Adrenal gland (tissue), 12 donors: ENCODE measurements around the gene SDR42E1. TPM values are rescaled to one million over a fixed set of nuclear protein-coding genes. Genes with fewer than 3 reads are reported as not detected.
"Not testable (repeated sequence)": the region's sequence is repeated elsewhere in the genome, so short reads cannot be mapped to it uniquely, and the experiment has no call there.

ENCODE experiments used
- DNase-seq, 7 donors: peaks; one replicate each; pipeline ENCODE4 v3.0.0-alpha.2; 2019 to 2020
- H3K27ac ChIP-seq, 5 donors: fragments of 200-600 bp; sonication (generic) in 4 of 5; 1 replicate in 3 of 5; 2 replicates in 2 of 5; pipeline versions ENCODE4 v1.5.1 to v1.8.0; 2016 to 2020; ENCODE audit warnings: mild to moderate bottlenecking in 1 of 5
- H3K27me3 ChIP-seq: fragments of 200-600 bp; 2 replicates; pipeline ENCODE4 v1.8.0; 2021
- H3K36me3 ChIP-seq, 2 donors: fragments of 200-600 bp; replicated peaks in 1 of 2; 1 replicate in 1 of 2; 2 replicates in 1 of 2; pipeline versions ENCODE4 v1.5.1 to v1.8.0; 2018 to 2022
- H3K4me1 ChIP-seq, 2 donors: fragments of 200-600 bp; replicated peaks in 1 of 2; 1 replicate in 1 of 2; 2 replicates in 1 of 2; pipeline versions ENCODE4 v1.5.1 to v1.8.0; 2018 to 2021
- H3K4me3 ChIP-seq, 4 donors: fragments of 200-600 bp; sonication (generic) in 3 of 4; one replicate each; pipeline ENCODE4 v1.5.1; 2016 to 2018
- H3K9me3 ChIP-seq, 3 donors: fragments of 200-600 bp; sonication (generic) in 1 of 3; replicated peaks in 1 of 3; 1 replicate in 2 of 3; 2 replicates in 1 of 3; pipeline versions ENCODE4 v1.5.1 to v1.8.0; 2016 to 2021
- POLR2A ChIP-seq, 2 donors: fragments of 450-650 bp; IDR thresholded peaks; one replicate each; pipeline ENCODE4 v1.6.1; 2017; ENCODE audit warnings: antibody characterized with exemption in 2 of 2, mild to moderate bottlenecking in 2 of 2, moderate library complexity in 1 of 2
- WGBS, 4 donors: extraction: QIAGEN DNeasy Blood & Tissue Kit in 2 of 4; methylation state at CpG; one replicate each; pipeline versions ENCODE4 v1.1.5 to v1.1.7; 2013 to 2017; 5-methylcytosine and 5-hydroxymethylcytosine counted together
- intact Hi-C, 2 donors: fragments of 100-400 bp; cut with DNase I; formaldehyde crosslinking; loops; one replicate each; pipeline versions ENCODE4 v1.14.1 to v1.15.0; 2022 to 2023
- polyA plus RNA-seq, 3 donors: library from polyadenylated mRNA; stranded (reverse); fragments of 200-250 nt in 2 of 3; fragments of 350-450 nt in 1 of 3; fragmentation: Illumina TruSeq in 1 of 3; extraction: RNeasy Lipid Tissue Mini Kit (QIAGEN cat#74804) in 1 of 3; gene quantifications; one replicate each; pipeline ENCODE4 v1.2.3, GENCODE V29; 2013 to 2014
- total RNA-seq, 9 donors: library from RNA; depleted of rRNA in 4 of 9; stranded (reverse); fragments of >200 nt in 4 of 9; fragments of 120-200 nt in 1 of 9; fragmentation: NEBNext Ultra II Directional in 1 of 9; extraction: Animal tissue kit (Norgen Biotek cat#: 25700) in 1 of 9; gene quantifications; one replicate each; pipeline versions ENCODE4 v1.1.0 to v1.2.4, GENCODE V29; 2013 to 2023
- TF ChIP-seq, protein P1 (sequence below), 6 experiments: fragments of 450-650 bp in 4 of 6; fragments of 200-600 bp in 2 of 6; sonication (generic) in 1 of 6; IDR thresholded peaks; 1 replicate in 5 of 6; 2 replicates in 1 of 6; pipeline versions ENCODE4 v1.5.1 to v1.8.0; 2016 to 2021; ENCODE audit warnings: antibody characterized with exemption in 6 of 6, mild to moderate bottlenecking in 2 of 6, moderate library complexity in 1 of 6
- donor health status: healthy with polysubstance abuse.
- donor health status: Bipolar disorder and iron deficiency.
- donor health status: DM: yes; HTN: yes; CAD: no.
- donor health status: DM: no; HTN: no; CAD: no.
- donor health status: DM: no; HTN: no; CAD: no.
- donor health status: DM: yes; HTN: yes; CAD: no.

Gene SDR42E1
- total and polyA plus RNA-seq, 12 donors: 0.10 to 0.94 (median 0.28) TPM; not detected in 1

DNA sequence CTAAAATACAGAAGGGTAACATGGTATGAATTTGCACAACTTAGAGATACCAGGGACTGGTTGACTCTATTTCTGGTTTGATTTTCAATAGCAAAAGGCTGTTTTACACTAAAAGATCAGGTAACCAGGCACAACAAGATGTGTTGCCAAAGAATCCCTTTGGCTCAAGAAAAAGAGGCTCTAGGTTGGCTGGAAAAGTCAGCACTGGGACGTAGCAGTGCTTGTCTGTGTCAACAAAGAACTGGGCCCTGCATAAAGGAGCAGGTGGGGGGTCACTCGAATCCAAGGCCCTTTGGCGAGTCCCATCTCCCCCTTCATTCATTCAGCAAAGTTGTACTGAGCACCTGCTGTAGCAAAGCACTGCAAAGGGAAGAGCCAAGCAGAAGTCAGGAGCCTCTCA lies 18.4 kb downstream of the SDR42E1 start:
- no peaks in the 10 kb centered on the region for H3K4me1 ChIP-seq
- no peaks in the 10 kb centered on the region for H3K36me3 ChIP-seq
- no peak overlapping the region for H3K4me3 ChIP-seq
- intact Hi-C loops: no loop called here
- 54 to 67% (median 62%) methylated on average over 3 of the region's 3 CpGs for WGBS, 4 donors
- DNase-seq: no peak
- H3K27me3 ChIP-seq: no peaks in the 10 kb centered on the region
- no peaks in the 10 kb centered on the region for H3K9me3 ChIP-seq
- TF ChIP-seq, protein P1, sequence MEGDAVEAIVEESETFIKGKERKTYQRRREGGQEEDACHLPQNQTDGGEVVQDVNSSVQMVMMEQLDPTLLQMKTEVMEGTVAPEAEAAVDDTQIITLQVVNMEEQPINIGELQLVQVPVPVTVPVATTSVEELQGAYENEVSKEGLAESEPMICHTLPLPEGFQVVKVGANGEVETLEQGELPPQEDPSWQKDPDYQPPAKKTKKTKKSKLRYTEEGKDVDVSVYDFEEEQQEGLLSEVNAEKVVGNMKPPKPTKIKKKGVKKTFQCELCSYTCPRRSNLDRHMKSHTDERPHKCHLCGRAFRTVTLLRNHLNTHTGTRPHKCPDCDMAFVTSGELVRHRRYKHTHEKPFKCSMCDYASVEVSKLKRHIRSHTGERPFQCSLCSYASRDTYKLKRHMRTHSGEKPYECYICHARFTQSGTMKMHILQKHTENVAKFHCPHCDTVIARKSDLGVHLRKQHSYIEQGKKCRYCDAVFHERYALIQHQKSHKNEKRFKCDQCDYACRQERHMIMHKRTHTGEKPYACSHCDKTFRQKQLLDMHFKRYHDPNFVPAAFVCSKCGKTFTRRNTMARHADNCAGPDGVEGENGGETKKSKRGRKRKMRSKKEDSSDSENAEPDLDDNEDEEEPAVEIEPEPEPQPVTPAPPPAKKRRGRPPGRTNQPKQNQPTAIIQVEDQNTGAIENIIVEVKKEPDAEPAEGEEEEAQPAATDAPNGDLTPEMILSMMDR (IDR thresholded peaks at IDR 0.05): no peak
- no peak for TF ChIP-seq POLR2A (IDR thresholded peaks at IDR 0.05)
- H3K27ac ChIP-seq: no peak overlapping the region

DNA sequence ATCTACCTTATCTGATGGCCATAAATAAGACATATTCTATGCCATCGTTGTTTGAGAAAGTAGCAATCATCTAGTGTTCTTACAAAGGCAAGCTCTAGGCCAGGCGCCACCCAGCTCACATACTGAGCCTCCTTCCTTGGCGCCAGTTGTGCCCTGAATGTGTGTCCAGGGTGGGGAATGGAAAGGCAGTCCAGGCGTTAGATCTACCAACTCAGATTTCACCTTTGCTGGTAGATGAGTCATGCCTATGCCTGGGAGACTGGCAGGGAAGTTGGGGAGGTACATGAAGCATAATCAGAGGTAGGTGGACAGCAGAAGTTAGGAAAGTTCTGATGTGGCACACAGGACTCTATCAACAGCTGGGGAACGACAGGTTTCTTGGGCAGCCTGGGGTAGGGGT lies 23.6 kb downstream of the SDR42E1 start:
- intact Hi-C loops: no loop called here

DNA sequence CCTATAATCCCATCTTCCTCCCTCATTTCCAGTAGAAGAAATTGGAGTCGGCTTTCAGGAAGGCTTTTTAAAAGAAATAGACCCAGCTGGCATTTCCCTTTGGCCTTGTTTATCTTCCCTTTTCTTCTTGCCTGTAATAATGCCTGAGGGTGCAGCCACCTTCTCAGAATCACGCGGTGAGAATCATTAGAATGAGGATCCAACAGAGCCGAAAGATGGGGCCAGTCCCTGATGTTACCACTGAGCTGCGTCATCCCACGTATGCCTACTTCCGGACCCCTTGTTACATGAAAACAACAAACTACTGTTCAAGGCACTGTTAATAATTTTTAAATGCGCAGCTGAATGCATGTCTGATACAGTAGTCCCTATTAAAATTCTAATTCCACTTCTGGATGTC lies 24.1 kb downstream of the SDR42E1 start:
- no peak for DNase-seq
- intact Hi-C loops: no loop called here
- Histone ChIP-seq H3K9me3 (no peaks in the 10 kb centered on the region), H3K4me3 (no peak overlapping the region), H3K27ac (no peak overlapping the region), H3K36me3 (no peaks in the 10 kb centered on the region), H3K27me3 (no peaks in the 10 kb centered on the region), H3K4me1 (no peaks in the 10 kb centered on the region)
- 84 to 92% (median 86%) methylated on average over 8 of the region's 8 CpGs for WGBS, 4 donors
- no peak for TF ChIP-seq POLR2A (IDR thresholded peaks at IDR 0.05)
- TF ChIP-seq, protein P1 (IDR thresholded peaks at IDR 0.05): no peak

More for the DNA sequence above, 23.6 kb downstream of the SDR42E1 start:
- Histone ChIP-seq H3K9me3 (no peaks in the 10 kb centered on the region), H3K36me3 (no peaks in the 10 kb centered on the region), H3K4me3 (no peak overlapping the region), H3K27me3 (no peaks in the 10 kb centered on the region), H3K27ac (no peak overlapping the region), H3K4me1 (no peaks in the 10 kb centered on the region)
- WGBS, 4 donors: 70 to 81% (median 77%) methylated on average over 4 to 5 of the region's 5 CpGs
- DNase-seq: no peak
- TF ChIP-seq, protein P1 (IDR thresholded peaks at IDR 0.05): no peak
- no peak for TF ChIP-seq POLR2A (IDR thresholded peaks at IDR 0.05)

DNA sequence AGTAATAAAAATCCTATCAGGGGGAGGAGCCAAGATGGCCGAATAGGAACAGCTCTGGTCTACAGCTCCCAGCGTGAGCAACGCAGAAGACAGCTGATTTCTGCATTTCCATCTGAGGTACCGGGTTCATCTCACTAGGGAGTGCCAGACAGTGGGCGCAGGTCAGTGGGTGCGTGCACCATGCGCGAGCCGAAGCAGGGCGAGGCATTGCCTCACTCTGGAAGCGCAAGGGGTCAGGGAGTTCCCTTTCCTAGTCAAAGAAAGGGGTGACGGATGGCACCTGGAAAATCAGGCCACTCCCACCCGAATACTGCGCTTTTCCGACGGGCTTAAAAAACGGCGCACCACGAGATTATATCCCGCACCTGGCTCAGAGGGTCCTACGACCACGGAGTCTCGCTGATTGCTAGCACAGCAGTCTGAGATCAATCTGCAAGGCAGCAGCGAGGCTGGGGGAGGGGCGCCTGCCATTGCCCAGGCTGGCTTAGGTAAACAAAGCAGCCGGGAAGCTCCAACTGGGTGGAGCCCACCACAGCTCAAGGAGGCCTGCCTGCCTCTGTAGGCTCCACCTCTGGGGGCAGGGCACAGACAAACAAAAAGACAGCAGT lies 33.8 kb downstream of the SDR42E1 start:
- H3K4me1 ChIP-seq, DNase-seq, H3K36me3 ChIP-seq, H3K27ac ChIP-seq, H3K4me3 ChIP-seq, H3K27me3 ChIP-seq, H3K9me3 ChIP-seq, intact Hi-C loops: not testable (repeated sequence)
- WGBS, 4 donors: 87 to 92% (median 88%) methylated on average over 24 to 26 of the region's 26 CpGs

DNA sequence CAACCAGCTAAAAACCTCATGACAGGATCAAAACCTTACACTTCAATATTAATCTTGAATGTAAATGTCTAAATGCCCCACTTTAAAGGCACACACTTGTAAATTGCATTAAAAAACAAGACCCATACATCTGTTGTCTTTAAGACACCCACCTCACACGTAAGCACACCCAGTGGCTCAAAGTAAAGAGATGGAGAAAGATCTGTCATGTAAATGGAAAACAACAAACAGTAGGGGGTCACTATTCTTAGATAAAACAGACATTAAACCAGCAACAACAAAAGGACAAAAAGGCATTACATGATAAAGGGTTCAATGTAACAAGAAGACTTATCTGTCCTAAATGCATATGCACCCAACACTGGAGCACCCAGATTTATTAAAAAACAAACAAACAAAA lies 35.6 kb downstream of the SDR42E1 start:
- H3K27ac ChIP-seq: no peak overlapping the region
- TF ChIP-seq, protein P1 (IDR thresholded peaks at IDR 0.05): no peak
- no peak for TF ChIP-seq POLR2A (IDR thresholded peaks at IDR 0.05)
- no peaks in the 10 kb centered on the region for H3K4me1 ChIP-seq
- 33 to 52% (median 49%) methylated on average over 1 of the region's 1 CpG for WGBS, 4 donors
- no peaks in the 10 kb centered on the region for H3K27me3 ChIP-seq
- intact Hi-C loops: no loop called here
- no peaks in the 10 kb centered on the region for H3K36me3 ChIP-seq
- DNase-seq: no peak
- H3K9me3 ChIP-seq: peaks cover 0 to 5% (median 0%) of the 10 kb centered on the region in 3 donors
- no peak overlapping the region for H3K4me3 ChIP-seq
